ENCODE data around the gene SLC4A1.

DNA sequence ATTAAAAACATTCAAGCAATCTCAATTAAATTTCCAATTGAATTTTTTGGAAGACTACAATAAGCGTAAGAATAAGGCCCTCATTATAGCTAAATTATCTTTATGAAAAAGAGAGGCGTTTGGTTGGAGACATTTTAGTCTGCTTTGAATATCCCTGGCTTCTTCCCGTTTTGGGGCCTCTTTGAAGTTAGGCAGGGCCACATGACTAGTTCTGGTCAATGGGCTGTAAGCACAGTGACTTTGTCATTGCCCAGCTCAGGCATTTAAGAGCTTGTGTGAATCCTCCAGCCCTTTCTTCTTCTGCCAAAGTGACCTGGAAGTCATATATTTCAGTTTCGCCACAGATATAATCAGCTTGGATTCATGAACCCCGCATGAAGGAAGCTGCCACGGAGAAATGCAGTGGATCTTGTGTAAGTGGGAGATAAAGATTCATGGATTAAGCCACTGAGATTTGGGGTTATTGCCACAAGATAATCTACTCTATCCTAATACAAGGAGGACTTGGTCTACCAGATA is 26.8 kb downstream of the SLC4A1 start:
- TF ChIP-seq, protein P1, sequence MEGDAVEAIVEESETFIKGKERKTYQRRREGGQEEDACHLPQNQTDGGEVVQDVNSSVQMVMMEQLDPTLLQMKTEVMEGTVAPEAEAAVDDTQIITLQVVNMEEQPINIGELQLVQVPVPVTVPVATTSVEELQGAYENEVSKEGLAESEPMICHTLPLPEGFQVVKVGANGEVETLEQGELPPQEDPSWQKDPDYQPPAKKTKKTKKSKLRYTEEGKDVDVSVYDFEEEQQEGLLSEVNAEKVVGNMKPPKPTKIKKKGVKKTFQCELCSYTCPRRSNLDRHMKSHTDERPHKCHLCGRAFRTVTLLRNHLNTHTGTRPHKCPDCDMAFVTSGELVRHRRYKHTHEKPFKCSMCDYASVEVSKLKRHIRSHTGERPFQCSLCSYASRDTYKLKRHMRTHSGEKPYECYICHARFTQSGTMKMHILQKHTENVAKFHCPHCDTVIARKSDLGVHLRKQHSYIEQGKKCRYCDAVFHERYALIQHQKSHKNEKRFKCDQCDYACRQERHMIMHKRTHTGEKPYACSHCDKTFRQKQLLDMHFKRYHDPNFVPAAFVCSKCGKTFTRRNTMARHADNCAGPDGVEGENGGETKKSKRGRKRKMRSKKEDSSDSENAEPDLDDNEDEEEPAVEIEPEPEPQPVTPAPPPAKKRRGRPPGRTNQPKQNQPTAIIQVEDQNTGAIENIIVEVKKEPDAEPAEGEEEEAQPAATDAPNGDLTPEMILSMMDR (IDR thresholded peaks at IDR 0.05 in 2 of 3, conservative IDR thresholded peaks at IDR 0.05 in 1 of 3; ENCODE audit: borderline replicate concordance in 1 of 3, insufficient read depth in 1 of 3, low read depth in 2 of 3, low read length in 2 of 3): no peak
- no peak for TF ChIP-seq CEBPB (IDR thresholded peaks at IDR 0.05; ENCODE audit: low read depth)
- TF ChIP-seq EZH2 (IDR thresholded peaks at IDR 0.05): no peak
- TF ChIP-seq POLR2A (IDR thresholded peaks at IDR 0.05; ENCODE audit: borderline replicate concordance, extremely low read depth, insufficient read depth, insufficient read length): no peak
- TF ChIP-seq, protein P2, sequence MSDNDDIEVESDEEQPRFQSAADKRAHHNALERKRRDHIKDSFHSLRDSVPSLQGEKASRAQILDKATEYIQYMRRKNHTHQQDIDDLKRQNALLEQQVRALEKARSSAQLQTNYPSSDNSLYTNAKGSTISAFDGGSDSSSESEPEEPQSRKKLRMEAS (IDR thresholded peaks at IDR 0.05): no peak
- no peak for TF ChIP-seq RAD21 (IDR thresholded peaks at IDR 0.05; ENCODE audit: low read depth)
- TF ChIP-seq, protein P3, sequence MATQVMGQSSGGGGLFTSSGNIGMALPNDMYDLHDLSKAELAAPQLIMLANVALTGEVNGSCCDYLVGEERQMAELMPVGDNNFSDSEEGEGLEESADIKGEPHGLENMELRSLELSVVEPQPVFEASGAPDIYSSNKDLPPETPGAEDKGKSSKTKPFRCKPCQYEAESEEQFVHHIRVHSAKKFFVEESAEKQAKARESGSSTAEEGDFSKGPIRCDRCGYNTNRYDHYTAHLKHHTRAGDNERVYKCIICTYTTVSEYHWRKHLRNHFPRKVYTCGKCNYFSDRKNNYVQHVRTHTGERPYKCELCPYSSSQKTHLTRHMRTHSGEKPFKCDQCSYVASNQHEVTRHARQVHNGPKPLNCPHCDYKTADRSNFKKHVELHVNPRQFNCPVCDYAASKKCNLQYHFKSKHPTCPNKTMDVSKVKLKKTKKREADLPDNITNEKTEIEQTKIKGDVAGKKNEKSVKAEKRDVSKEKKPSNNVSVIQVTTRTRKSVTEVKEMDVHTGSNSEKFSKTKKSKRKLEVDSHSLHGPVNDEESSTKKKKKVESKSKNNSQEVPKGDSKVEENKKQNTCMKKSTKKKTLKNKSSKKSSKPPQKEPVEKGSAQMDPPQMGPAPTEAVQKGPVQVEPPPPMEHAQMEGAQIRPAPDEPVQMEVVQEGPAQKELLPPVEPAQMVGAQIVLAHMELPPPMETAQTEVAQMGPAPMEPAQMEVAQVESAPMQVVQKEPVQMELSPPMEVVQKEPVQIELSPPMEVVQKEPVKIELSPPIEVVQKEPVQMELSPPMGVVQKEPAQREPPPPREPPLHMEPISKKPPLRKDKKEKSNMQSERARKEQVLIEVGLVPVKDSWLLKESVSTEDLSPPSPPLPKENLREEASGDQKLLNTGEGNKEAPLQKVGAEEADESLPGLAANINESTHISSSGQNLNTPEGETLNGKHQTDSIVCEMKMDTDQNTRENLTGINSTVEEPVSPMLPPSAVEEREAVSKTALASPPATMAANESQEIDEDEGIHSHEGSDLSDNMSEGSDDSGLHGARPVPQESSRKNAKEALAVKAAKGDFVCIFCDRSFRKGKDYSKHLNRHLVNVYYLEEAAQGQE (IDR thresholded peaks at IDR 0.05; ENCODE audit: low read depth): no peak
- TF ChIP-seq POLR2AphosphoS5 (IDR thresholded peaks at IDR 0.05; ENCODE audit: low read depth, low read length): no peak
- no peak for TF ChIP-seq SP1 (IDR thresholded peaks at IDR 0.05; ENCODE audit: low read depth)
- TF ChIP-seq, protein P4, sequence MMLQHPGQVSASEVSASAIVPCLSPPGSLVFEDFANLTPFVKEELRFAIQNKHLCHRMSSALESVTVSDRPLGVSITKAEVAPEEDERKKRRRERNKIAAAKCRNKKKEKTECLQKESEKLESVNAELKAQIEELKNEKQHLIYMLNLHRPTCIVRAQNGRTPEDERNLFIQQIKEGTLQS (IDR thresholded peaks at IDR 0.05): no peak
- no peak for TF ChIP-seq JUND (IDR thresholded peaks at IDR 0.05)
